GM20431 (cell line): Measurements from ENCODE around the gene MCM10.

Experiments
- in situ Hi-C: fragments of 300-500 bp; cut with MseI, MboI; formaldehyde crosslinking; loops from one replicate; pipeline ENCODE4 v1.15.0; 2020; ENCODE audit warnings: low sequenced_read_pairs; ENCODE audit not compliant: unreplicated experiment

Gene MCM10

DNA sequence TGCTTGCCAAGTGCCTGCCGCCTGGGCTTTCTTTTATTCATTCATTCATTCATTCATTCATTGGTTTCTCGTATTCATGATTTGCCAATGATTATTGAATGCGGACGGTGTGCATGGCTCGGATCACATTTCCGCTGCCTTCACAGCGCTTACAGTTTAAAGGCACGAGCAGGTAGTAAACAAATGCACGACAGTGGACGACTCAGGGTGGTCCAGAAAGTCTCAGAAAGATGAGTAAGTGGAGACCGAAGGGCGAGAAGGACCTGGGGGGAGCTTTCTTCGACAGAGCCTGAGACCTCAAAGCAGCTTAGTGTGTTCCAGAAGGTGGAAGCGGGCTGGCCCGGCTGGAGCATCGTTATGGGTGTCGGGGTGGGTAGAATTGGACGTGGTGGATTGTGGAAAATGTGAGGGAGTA is 506 bp downstream of the MCM10 start:
- in situ Hi-C loops, result no loop called here

DNA sequence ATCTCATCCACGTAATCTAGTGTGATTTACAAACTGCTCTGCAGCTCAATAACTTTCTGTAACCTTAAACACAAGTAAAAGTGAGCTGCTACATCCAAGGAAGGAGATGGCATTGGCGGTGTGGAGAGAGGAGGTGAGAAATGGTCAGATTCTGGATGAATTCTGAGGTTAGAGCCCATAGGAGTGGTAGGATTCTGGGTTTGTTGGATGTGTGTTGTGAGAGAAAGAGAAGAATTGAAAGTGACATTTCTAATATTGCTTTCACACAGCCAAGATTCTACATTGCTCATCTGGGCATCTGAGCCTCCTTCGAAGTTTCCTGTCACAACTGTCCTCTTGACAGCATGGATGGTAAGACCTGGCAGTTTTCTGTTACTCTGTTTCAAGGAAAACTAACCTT is 2.5 kb downstream of the MCM10 start:
- in situ Hi-C loops, result no loop called here

DNA sequence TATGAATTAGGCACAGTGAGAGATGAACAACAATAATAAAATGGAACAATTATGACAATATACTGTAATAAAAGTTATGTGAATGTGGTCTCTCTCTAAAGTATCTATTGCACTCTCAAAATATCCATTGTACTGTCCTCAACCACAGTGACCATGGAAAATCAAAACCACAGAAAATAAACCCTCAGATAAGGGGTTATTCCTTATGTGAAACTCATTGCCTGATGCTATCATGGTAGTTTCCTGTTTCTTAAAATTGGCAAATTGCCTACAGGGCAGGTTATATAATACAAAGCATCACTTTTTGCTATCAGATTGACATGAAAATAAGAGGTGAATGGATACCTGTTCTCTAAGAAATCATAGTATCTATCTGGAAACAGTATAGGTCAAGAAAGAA is 3.8 kb downstream of the MCM10 start:
- in situ Hi-C loops, result no loop called here

- in situ Hi-C loops, result no loop called here
Measured at GRCh38 chr10:13167568-13167967, 6.2 kb downstream of the MCM10 start.

GRCh38 chr10:13168781-13169180 is 7.4 kb downstream of the MCM10 start:
- in situ Hi-C loops, result no loop called here

DNA sequence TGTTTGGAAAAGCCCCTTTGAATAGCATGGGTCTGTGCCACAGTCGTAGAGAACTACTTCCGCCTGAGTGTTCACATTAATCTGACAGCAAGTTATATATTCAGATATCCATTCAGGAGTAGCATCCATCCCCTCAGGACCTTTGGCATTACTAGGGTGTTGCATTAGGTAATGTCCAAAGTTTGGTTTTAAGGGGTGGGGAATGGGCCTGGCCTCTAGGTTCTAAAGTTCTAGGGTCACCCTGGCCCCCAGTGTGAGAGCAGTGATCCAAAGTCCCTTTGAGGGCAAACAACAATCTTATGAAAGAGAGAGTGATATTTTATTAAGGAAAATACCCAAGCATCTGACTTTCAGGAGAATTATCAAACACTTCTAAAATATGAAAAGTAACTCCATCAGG is 12.3 kb downstream of the MCM10 start:
- in situ Hi-C loops, result no loop called here

DNA sequence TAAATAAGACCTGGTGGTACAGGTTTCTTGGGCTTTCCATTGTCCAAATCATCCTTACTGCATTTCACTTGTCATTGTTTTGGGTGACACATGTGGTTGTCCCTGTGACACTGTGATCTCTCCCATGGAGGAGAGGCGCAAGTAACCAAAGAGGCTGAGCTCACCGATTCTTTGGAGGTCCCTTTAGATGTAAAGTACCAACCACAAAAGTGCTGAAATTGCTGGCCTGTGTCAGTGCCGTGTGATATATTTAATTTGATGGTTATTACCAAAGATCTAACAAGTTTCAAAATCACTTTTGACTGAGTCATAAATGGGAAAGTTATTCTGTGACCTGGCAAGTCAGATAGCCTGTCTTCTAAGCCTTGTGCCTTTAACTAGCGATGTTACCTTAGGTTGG is 19.4 kb downstream of the MCM10 start:
- in situ Hi-C loops, result no loop called here

DNA sequence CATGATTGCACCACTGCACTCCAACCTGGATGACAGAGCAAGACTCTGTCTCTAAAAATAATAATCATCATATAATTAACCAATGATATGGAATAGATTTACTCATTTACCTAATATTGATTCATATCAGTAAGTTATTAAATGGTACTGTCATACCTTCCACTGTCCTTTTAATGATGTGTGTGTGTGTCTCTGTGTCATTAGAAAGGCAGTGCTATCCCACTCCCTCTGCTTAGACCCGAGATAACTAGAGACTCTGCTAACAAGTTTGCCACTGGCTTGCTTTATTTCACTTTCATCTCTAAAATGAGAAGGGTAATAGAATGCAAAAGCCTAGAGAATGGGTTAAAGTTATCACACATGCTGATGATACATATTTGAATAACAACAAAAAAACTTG is 21.1 kb downstream of the MCM10 start:
- in situ Hi-C loops, result no loop called here

DNA sequence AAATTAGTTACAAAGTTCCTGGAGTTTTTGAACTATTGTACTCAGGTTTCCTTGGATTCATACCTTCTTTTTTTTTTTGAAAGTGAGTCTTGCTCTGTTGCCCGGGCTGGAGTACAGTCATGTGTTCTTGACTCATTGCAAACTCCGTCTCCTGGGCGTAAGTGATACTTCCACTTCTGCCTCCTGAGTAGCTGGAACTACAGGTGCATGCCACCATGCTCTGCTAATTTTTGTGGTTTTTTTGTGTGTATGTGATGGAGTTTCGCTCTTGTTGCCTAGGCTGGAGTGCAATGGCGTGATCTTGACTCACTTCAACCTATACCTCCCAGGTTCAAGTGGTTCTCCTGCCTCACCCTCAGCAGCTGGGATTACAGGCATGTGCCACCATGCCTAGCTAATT is 22.3 kb downstream of the MCM10 start:
- in situ Hi-C loops, result no loop called here

DNA sequence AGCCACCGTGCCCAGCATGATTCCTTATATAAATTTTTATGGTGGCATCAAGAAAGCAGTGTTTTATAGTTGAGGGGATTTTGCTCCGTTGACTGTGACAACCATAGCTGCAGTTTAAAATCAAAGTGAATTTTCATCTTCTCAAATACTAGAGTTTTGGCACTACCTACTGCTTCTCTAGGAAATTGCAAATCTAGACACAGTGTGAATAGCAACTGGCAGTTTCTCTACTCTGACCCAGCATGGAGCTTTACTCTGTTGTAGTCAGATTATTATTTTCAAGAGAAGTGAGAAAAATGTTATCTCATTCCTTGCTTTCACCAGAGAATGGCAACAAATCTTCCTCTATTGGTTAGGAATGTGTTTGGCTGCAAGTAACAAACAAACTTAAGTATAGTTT is 22.9 kb downstream of the MCM10 start:
- in situ Hi-C loops, result no loop called here

GRCh38 chr10:13184730-13185514 is 23.6 kb downstream of the MCM10 start:
- in situ Hi-C loops, result no loop called here

DNA sequence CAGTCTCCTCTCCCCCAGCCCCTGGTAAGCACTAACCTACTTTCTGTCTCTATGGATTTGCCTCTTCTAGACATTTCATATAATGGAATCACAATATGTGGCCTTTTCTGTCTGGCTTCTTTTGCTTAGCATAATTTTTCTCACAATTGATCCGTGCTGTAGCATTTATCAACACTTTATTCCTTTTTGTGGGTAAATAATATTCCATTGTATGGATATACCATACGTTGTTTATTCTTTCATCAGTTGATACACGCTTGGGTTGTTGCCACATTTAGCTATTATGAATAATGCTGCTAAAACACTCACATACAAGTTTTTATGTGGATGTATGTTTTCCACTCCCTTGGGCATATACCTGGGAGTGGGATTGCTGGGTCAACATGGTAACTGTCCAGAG is 25.8 kb downstream of the MCM10 start:
- in situ Hi-C loops, result no loop called here

- in situ Hi-C loops, result no loop called here
Measured at GRCh38 chr10:13188593-13188992, 27.2 kb downstream of the MCM10 start.

GRCh38 chr10:13189961-13190360 is 28.6 kb downstream of the MCM10 start:
- in situ Hi-C loops, result no loop called here

- in situ Hi-C loops, result no loop called here
Measured at GRCh38 chr10:13190816-13191215, 29.5 kb downstream of the MCM10 start.

- in situ Hi-C loops, result no loop called here
Measured at GRCh38 chr10:13191362-13191761, 30.0 kb downstream of the MCM10 start.

- in situ Hi-C loops, result no loop called here
Measured at GRCh38 chr10:13193637-13194036, 32.3 kb downstream of the MCM10 start.

GRCh38 chr10:13195016-13195415 is 33.7 kb downstream of the MCM10 start:
- in situ Hi-C loops, result no loop called here

GRCh38 chr10:13201132-13201531 is 39.8 kb downstream of the MCM10 start:
- in situ Hi-C loops, result no loop called here

DNA sequence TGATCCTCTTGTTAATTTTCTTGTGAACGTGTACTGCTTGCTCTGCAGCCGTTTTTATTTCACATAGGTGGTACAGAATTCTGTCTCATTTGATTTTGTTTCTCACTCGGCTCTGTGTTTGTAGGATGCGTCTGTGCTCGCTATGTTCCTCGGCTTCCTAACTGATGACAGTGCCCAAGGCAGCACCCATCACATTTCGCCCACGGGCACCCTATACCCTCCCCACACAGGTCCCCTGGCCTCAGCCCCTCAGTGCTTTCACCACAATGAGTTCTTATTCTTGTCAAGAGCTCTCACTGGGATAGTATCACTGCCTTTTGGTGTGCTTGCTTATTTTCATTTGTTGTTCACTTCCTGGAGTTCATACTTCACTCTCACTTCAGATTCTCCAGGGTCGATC is 44.7 kb downstream of the MCM10 start:
- in situ Hi-C loops, result no loop called here

DNA sequence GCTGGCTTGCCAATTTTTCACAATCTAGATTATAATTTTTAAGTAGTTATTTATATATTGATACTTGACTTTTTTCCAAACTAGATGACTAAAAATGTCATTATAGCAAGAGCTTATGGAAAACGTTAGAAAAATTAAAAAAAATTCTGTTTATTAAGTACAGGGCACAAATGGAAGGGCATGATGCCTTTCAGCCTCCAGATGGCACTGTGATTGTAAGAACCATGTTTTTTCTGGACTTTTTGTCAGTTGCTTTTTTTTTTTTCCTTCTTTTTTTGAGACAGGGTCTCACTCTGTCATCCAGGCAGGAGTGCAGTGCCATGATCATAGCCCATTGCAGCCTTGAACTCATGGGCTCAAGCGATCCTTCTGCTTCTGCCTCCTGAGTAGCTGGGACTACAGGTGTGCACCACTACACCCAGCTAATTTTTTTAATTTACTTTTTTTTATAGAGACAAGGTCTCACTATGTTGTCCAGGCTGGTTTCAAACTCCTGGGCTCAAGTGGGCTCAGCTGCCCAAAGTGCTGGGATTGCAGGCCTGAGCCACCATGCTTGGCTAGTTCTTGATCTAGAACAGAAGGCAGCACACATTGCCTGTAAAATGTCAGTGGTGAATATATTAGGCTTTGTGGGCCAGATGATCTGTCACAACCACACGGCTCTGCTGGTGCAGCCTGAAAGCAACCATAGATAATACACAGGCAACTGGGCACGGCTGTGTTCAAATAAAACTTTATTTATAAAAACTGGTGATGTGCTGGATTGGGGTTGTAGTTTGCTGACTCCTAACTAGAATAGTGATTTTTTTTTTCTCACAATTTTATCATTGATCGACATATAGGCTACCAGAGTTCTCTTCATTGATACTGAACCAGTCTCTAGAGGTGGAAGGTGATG is 45.4 kb downstream of the MCM10 start:
- in situ Hi-C loops, result no loop called here
